Stimulated activated naive CD8-positive, alpha-beta T cell treated with anti-CD3 and anti-CD28 coated beads, Interleukin-15, amount 100 ng/mL, for 72 hours (primary cell): Measurements from ENCODE around the gene PRKG2.

Experiments used
- ATAC-seq: fragments of 150-1000 bp; cut with Tn5 transposase; 2 replicates; pipeline ENCODE4 v1.10.0; 2021; ENCODE audit warnings: mild to moderate bottlenecking, moderate library complexity
- DNase-seq, 2 donors: peaks; one replicate each; pipeline ENCODE4 v3.0.0; 2021 to 2022
- H3K27ac Mint-ChIP-seq, 2 donors: one replicate each; pipeline ENCODE4 v1.8.0; 2022; ENCODE audit warnings: mild to moderate bottlenecking in 2 of 2, mixed read lengths in 2 of 2, moderate library complexity in 2 of 2
- H3K27me3 Mint-ChIP-seq: one replicate; pipeline ENCODE4 v1.8.0; 2022; ENCODE audit warnings: mixed read lengths
- H3K4me1 Mint-ChIP-seq: one replicate; pipeline ENCODE4 v1.8.0; 2022; ENCODE audit warnings: mild to moderate bottlenecking, mixed read lengths
- H3K4me3 Mint-ChIP-seq, 2 donors: one replicate each; pipeline ENCODE4 v1.8.0; 2022; ENCODE audit warnings: mild to moderate bottlenecking in 2 of 2, mixed read lengths in 2 of 2, moderate library complexity in 1 of 2
- H3K9me3 Mint-ChIP-seq, 2 donors: one replicate each; pipeline ENCODE4 v1.8.0; 2022; ENCODE audit warnings: mixed read lengths in 2 of 2

The PRKG2 gene

GRCh38 chr4:81106150-81106549 is 108.9 kb downstream of the PRKG2 start:
- no peaks in the 10 kb centered on the region for H3K4me1 Mint-ChIP-seq
- no peak for ATAC-seq

GRCh38 chr4:81102107-81102506 is 112.9 kb downstream of the PRKG2 start:
- no peak overlapping the region for H3K27ac Mint-ChIP-seq
- ATAC-seq (no peak), DNase-seq (no peak)
- no peaks in the 10 kb centered on the region for H3K4me1 Mint-ChIP-seq
- peaks cover 0 to 7% of the 10 kb centered on the region in 2 donors for H3K9me3 Mint-ChIP-seq
- no peaks in the 10 kb centered on the region for H3K27me3 Mint-ChIP-seq
- no peak overlapping the region for H3K4me3 Mint-ChIP-seq

More at GRCh38 chr4:81106150-81106549, 108.9 kb downstream of the PRKG2 start:
- Mint-ChIP-seq H3K4me3 (no peak overlapping the region), H3K9me3 (no peaks in the 10 kb centered on the region), H3K27me3 (no peaks in the 10 kb centered on the region), H3K27ac (no peak overlapping the region)
- DNase-seq = no peak

GRCh38 chr4:81096566-81096965 is 118.5 kb downstream of the PRKG2 start:
- DNase-seq = no peak
- no peak overlapping the region for H3K4me3 Mint-ChIP-seq
- H3K27ac Mint-ChIP-seq = no peak overlapping the region
- H3K4me1 Mint-ChIP-seq = no peaks in the 10 kb centered on the region
- ATAC-seq = no peak
- H3K9me3 Mint-ChIP-seq = peaks cover 0 to 7% of the 10 kb centered on the region in 2 donors
- no peaks in the 10 kb centered on the region for H3K27me3 Mint-ChIP-seq

GRCh38 chr4:81095389-81095788 is 119.6 kb downstream of the PRKG2 start:
- ATAC-seq (no peak), DNase-seq (no peak)
- H3K9me3 Mint-ChIP-seq = peaks cover 0 to 6% of the 10 kb centered on the region in 2 donors

GRCh38 chr4:81093720-81094401 is 121.2 kb downstream of the PRKG2 start:
- Mint-ChIP-seq H3K9me3 (no peaks in the 10 kb centered on the region), H3K4me3 (no peak overlapping the region), H3K27ac (no peak overlapping the region), H3K27me3 (no peaks in the 10 kb centered on the region), H3K4me1 (no peaks in the 10 kb centered on the region)
- DNase-seq (no peak), ATAC-seq (no peak)

More at GRCh38 chr4:81095389-81095788, 119.6 kb downstream of the PRKG2 start:
- Mint-ChIP-seq H3K27ac (no peak overlapping the region), H3K4me3 (no peak overlapping the region), H3K27me3 (no peaks in the 10 kb centered on the region), H3K4me1 (no peaks in the 10 kb centered on the region)

- DNase-seq = no peak
- H3K27me3 Mint-ChIP-seq = no peaks in the 10 kb centered on the region
- H3K9me3 Mint-ChIP-seq = peaks cover 0 to 11% of the 10 kb centered on the region in 2 donors
- H3K4me3 Mint-ChIP-seq = no peak overlapping the region
- ATAC-seq = no peak
- no peak overlapping the region for H3K27ac Mint-ChIP-seq
- H3K4me1 Mint-ChIP-seq = no peaks in the 10 kb centered on the region
Measured at GRCh38 chr4:81085979-81086378, 129.0 kb downstream of the PRKG2 start.

GRCh38 chr4:81085291-81085690 is 129.7 kb downstream of the PRKG2 start:
- H3K4me1 Mint-ChIP-seq = no peaks in the 10 kb centered on the region
- no peak overlapping the region for H3K27ac Mint-ChIP-seq
- DNase-seq = no peak
- no peak overlapping the region for H3K4me3 Mint-ChIP-seq
- peaks cover 0 to 11% of the 10 kb centered on the region in 2 donors for H3K9me3 Mint-ChIP-seq
- no peaks in the 10 kb centered on the region for H3K27me3 Mint-ChIP-seq
- ATAC-seq = no peak

- no peak overlapping the region for H3K27ac Mint-ChIP-seq
- H3K27me3 Mint-ChIP-seq = no peaks in the 10 kb centered on the region
- no peaks in the 10 kb centered on the region for H3K4me1 Mint-ChIP-seq
- ATAC-seq = no peak
- H3K4me3 Mint-ChIP-seq = no peak overlapping the region
- peaks cover 0 to 11% of the 10 kb centered on the region in 2 donors for H3K9me3 Mint-ChIP-seq
- no peak for DNase-seq
Measured at GRCh38 chr4:81084634-81085033, 130.4 kb downstream of the PRKG2 start.

- peaks cover 0 to 11% of the 10 kb centered on the region in 2 donors for H3K9me3 Mint-ChIP-seq
- no peaks in the 10 kb centered on the region for H3K4me1 Mint-ChIP-seq
- H3K4me3 Mint-ChIP-seq = no peak overlapping the region
- H3K27me3 Mint-ChIP-seq = no peaks in the 10 kb centered on the region
- H3K27ac Mint-ChIP-seq = no peak overlapping the region
- ATAC-seq = no peak
- no peak for DNase-seq
Measured at GRCh38 chr4:81084029-81084428, 131.0 kb downstream of the PRKG2 start.

GRCh38 chr4:81081156-81081555 is 133.9 kb downstream of the PRKG2 start:
- Mint-ChIP-seq H3K4me1 (no peaks in the 10 kb centered on the region), H3K4me3 (no peak overlapping the region), H3K27ac (no peak overlapping the region), H3K27me3 (no peaks in the 10 kb centered on the region), H3K9me3 (peaks cover 0 to 11% of the 10 kb centered on the region in 2 donors)
- ATAC-seq (no peak), DNase-seq (no peak)

GRCh38 chr4:81071013-81071412 is 144.0 kb downstream of the PRKG2 start:
- Mint-ChIP-seq H3K4me1 (no peaks in the 10 kb centered on the region), H3K27me3 (peaks cover 8% of the 10 kb centered on the region), H3K9me3 (no peaks in the 10 kb centered on the region), H3K4me3 (no peak overlapping the region), H3K27ac (no peak overlapping the region)
- DNase-seq (no peak), ATAC-seq (no peak)

- ATAC-seq = peak; percentile 81
- Mint-ChIP-seq H3K4me1 (no peaks in the 10 kb centered on the region), H3K4me3 (no peak overlapping the region), H3K27ac (no peak overlapping the region), H3K27me3 (peaks cover 8% of the 10 kb centered on the region), H3K9me3 (no peaks in the 10 kb centered on the region)
- DNase-seq = peak; percentile 56 to 60
Measured at GRCh38 chr4:81069706-81070331, 145.2 kb downstream of the PRKG2 start.

- Mint-ChIP-seq H3K4me3 (no peak overlapping the region), H3K27ac (no peak overlapping the region), H3K4me1 (no peaks in the 10 kb centered on the region), H3K9me3 (no peaks in the 10 kb centered on the region), H3K27me3 (no peaks in the 10 kb centered on the region)
- DNase-seq (no peak), ATAC-seq (no peak)
Measured at GRCh38 chr4:81065446-81065845, 149.6 kb downstream of the PRKG2 start.

GRCh38 chr4:81062001-81062400 is 153.0 kb downstream of the PRKG2 start:
- Mint-ChIP-seq H3K27ac (no peak overlapping the region), H3K4me1 (no peaks in the 10 kb centered on the region), H3K4me3 (no peak overlapping the region), H3K27me3 (no peaks in the 10 kb centered on the region), H3K9me3 (no peaks in the 10 kb centered on the region)
- DNase-seq (no peak), ATAC-seq (no peak)

- Mint-ChIP-seq H3K27ac (no peak overlapping the region), H3K4me3 (no peak overlapping the region), H3K9me3 (no peaks in the 10 kb centered on the region), H3K27me3 (no peaks in the 10 kb centered on the region), H3K4me1 (no peaks in the 10 kb centered on the region)
- ATAC-seq (no peak), DNase-seq (no peak)
Measured at GRCh38 chr4:81061344-81061730, 153.7 kb downstream of the PRKG2 start.

GRCh38 chr4:81060587-81061343 is 154.3 kb downstream of the PRKG2 start:
- H3K4me3 Mint-ChIP-seq = no peak overlapping the region
- no peaks in the 10 kb centered on the region for H3K4me1 Mint-ChIP-seq
- DNase-seq = no peak
- ATAC-seq = no peak
- H3K27ac Mint-ChIP-seq = no peak overlapping the region
- H3K9me3 Mint-ChIP-seq = no peaks in the 10 kb centered on the region
- no peaks in the 10 kb centered on the region for H3K27me3 Mint-ChIP-seq
